Brain microvascular endothelial cell (primary cell): ENCODE measurements around the gene CCDC85C.

ENCODE experiments used
- DNase-seq: peaks from one replicate; pipeline ENCODE4 v3.0.0-alpha.2; 2020
- H3K27ac ChIP-seq: fragments of 250-450 bp; sonication (Bioruptor Pico); 2 replicates; pipeline ENCODE4 v1.5.1; 2020; ENCODE audit warnings: mild to moderate bottlenecking, moderate library complexity
- H3K27me3 ChIP-seq: fragments of 250-450 bp; sonication (Bioruptor Pico); replicated peaks from 2 replicates; pipeline ENCODE4 v1.5.1; 2020; ENCODE audit warnings: mild to moderate bottlenecking
- H3K36me3 ChIP-seq: fragments of 250-450 bp; sonication (Bioruptor Pico); replicated peaks from 2 replicates; pipeline ENCODE4 v1.5.1; 2020; ENCODE audit warnings: mild to moderate bottlenecking
- H3K4me3 ChIP-seq: 2 replicates; pipeline ENCODE4 v1.5.1; 2011; ENCODE audit warnings: low read depth, mild to moderate bottlenecking, control low read depth, low read length, moderate library complexity
- in situ Hi-C: cut with HindIII; loops from 2 replicates; pipeline ENCODE4 v1.10.0; 2017; ENCODE audit warnings: low sequenced_read_pairs, low pct_ligation_motif_present
- TF ChIP-seq, protein P1 (sequence below): IDR thresholded peaks from 2 replicates; pipeline ENCODE4 v1.5.1; 2011; ENCODE audit warnings: low read depth, mild to moderate bottlenecking, moderate library complexity, low read length, control low read depth, inconsistent platforms; ENCODE audit errors: missing control alignments

Gene CCDC85C

DNA sequence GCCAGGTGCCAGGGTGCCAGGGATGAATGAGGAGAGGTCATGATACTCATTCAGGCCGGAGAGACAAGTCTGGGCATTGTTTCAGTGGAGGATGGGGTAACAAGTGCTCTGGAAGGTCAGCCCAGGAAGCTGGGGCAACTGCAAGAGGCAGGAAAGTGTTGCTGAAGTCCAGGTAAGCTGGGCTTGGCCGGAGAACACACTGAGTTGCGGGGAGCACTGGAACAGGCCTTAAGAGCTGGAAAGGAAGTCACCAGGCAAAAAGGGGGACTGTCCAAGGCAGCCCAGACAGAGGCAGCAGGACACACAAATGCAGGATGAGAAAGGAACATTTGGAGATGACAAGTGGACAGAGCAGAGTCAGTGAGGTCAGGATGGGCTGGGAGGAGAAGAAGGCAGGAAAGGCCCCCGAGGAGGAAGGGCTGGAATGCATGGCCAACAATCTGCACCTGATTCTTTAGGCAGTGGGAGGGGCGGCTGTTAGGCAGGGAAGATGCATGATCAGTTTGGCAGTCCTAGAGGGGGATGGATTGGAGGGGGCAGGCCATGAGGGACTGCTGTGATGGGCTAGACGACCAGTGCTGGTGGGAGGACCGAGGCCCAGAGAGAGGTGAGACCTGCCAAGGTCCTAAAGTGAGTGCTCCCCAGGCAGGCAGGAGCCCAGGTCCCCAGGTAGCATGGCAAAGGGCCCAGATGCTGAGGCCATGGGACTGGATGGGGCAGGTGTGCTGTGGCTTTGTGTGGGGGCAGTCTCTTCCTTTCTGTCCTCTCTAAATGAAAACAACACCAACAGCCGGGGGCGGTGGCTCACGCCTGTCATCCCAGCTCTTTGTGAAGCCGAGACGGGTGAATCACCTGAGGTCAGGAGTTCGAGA is 23.7 kb upstream of the CCDC85C start:
- no peaks in the 10 kb centered on the region for H3K36me3 ChIP-seq
- H3K27me3 ChIP-seq: no peaks in the 10 kb centered on the region
- TF ChIP-seq, protein P1, sequence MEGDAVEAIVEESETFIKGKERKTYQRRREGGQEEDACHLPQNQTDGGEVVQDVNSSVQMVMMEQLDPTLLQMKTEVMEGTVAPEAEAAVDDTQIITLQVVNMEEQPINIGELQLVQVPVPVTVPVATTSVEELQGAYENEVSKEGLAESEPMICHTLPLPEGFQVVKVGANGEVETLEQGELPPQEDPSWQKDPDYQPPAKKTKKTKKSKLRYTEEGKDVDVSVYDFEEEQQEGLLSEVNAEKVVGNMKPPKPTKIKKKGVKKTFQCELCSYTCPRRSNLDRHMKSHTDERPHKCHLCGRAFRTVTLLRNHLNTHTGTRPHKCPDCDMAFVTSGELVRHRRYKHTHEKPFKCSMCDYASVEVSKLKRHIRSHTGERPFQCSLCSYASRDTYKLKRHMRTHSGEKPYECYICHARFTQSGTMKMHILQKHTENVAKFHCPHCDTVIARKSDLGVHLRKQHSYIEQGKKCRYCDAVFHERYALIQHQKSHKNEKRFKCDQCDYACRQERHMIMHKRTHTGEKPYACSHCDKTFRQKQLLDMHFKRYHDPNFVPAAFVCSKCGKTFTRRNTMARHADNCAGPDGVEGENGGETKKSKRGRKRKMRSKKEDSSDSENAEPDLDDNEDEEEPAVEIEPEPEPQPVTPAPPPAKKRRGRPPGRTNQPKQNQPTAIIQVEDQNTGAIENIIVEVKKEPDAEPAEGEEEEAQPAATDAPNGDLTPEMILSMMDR: no peak
- in situ Hi-C loops: no loop called here
- H3K27ac ChIP-seq: no peak overlapping the region
- no peak overlapping the region for H3K4me3 ChIP-seq
- no peak for DNase-seq

DNA sequence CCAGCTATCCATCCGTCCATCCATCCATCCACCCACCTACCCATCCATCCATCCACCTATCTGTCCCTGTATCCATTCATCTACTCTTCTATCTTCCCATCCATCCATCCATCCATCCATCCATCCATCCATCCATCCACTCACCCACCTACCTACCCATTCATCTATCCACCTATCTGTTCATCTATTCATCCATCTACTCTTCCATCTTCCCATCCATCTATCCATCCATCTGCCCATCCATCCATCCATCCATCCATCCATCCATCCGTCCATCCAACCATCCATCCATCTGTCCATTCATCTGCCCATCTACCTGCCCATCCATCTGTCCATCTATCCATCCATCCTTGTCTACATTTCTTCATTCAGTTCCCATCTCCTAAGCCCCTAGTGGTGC is 23.1 kb upstream of the CCDC85C start:
- Histone ChIP-seq H3K4me3 (no peak overlapping the region), H3K36me3 (no peaks in the 10 kb centered on the region), H3K27me3 (no peaks in the 10 kb centered on the region), H3K27ac (no peak overlapping the region)
- in situ Hi-C loops: no loop called here
- TF ChIP-seq, protein P1: no peak
- no peak for DNase-seq

DNA sequence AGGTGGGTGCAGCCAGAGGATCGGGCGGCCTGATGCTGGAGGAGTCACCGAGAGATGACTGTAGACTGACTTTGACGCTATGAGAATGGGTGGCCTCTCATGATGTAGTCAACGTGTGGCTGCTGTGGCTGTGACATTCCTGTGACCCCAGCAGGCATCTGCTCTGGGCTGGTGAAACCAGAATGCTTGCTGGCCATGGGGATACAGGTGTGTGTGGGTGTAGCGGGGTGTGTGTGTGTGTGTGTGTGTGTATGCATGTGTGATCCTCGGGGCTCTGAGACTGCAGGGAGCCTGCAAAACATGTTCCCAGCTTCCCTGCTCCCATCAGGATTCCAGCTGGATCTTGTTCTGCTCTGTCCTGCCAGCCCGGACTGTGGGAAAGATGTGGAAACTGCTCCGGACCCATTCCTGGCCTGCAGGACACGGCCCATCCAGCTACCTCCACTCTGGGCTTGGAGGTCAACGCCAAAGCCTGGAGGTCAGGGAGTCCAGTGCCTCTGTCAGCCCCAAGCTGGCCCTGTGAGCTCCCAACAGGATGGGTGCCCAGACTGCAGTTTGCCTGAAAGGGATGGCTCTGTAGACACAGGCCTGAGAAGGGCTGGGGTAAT is 22.1 kb upstream of the CCDC85C start:
- TF ChIP-seq, protein P1: no peak
- no peaks in the 10 kb centered on the region for H3K27me3 ChIP-seq
- H3K27ac ChIP-seq: no peak overlapping the region
- no peaks in the 10 kb centered on the region for H3K36me3 ChIP-seq
- DNase-seq: no peak
- H3K4me3 ChIP-seq: no peak overlapping the region
- in situ Hi-C loops: no loop called here

DNA sequence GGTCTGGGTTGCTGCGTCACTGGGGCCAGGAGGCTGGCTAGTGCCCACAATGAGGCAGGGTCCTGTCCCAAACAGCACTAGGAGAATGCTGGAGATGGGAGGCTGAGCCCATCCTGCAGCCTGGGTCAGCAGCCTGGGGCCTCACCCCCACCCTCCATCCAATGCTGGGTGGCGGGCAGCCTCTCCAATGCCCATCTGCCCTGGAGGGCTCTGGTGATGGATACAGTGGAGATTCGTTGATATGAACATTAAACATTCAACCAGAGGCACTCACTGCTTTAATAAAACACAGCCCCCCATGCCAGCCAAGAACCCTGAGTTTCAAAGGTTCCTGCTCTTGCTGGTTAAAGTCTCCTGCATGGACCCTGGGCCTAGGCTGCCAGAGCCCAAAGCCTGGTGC is 21.5 kb upstream of the CCDC85C start:
- in situ Hi-C loops: no loop called here
- DNase-seq: no peak
- Histone ChIP-seq H3K27me3 (no peaks in the 10 kb centered on the region), H3K27ac (no peak overlapping the region), H3K4me3 (no peak overlapping the region), H3K36me3 (no peaks in the 10 kb centered on the region)
- TF ChIP-seq, protein P1: no peak

DNA sequence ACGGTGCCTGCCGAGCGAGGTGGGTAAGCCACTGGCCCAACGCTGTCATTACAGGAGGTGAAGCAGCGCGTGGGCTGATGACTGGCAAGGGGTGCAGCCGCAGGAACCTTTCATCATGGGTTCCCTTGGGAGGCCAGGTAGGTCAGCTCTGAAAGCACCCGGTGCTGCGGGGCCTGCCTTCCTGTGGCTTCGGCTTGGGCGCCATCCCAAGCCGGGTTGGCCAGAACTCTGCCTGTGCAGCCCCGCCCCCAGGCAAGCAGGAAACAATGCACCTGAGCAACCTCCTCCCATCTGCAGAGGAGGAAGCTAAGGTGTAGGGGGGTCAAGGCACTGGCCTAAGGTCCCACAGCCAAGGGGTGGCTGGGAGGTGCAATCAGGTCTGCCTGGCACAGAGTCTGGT is 21.0 kb upstream of the CCDC85C start:
- no peak for DNase-seq
- TF ChIP-seq, protein P1: no peak
- in situ Hi-C loops: no loop called here
- H3K4me3 ChIP-seq: no peak overlapping the region
- H3K36me3 ChIP-seq: no peaks in the 10 kb centered on the region
- H3K27me3 ChIP-seq: no peaks in the 10 kb centered on the region
- no peak overlapping the region for H3K27ac ChIP-seq
